Memory B cell (primary cell): ENCODE data around the gene CD38.
A peak's percentile ranks its signal among the peaks of the same experiment; 100 is the strongest.
"Not testable (repeated sequence)": the region's sequence is repeated elsewhere in the genome, so short reads cannot be mapped to it uniquely, and the experiment has no call there.

Source experiments
- ATAC-seq: fragments of 150-1000 bp; cut with Tn5 transposase; 2 replicates; pipeline ENCODE4 v1.10.0; 2021; ENCODE audit warnings: low read depth, mild to moderate bottlenecking, moderate library complexity
- DNase-seq, 2 donors: peaks; one replicate each; pipeline ENCODE4 v3.0.0; 2022; ENCODE audit warnings: low spot score in 2 of 2
- H3K27ac Mint-ChIP-seq: one replicate; pipeline ENCODE4 v1.8.0; 2022; ENCODE audit warnings: mild to moderate bottlenecking, moderate library complexity, mixed read lengths
- H3K27me3 Mint-ChIP-seq: one replicate; pipeline ENCODE4 v1.8.0; 2022; ENCODE audit warnings: mixed read lengths
- H3K36me3 Mint-ChIP-seq: one replicate; pipeline ENCODE4 v1.8.0; 2022; ENCODE audit warnings: mild to moderate bottlenecking, mixed read lengths
- H3K4me1 Mint-ChIP-seq: one replicate; pipeline ENCODE4 v1.8.0; 2022; ENCODE audit warnings: mixed read lengths
- H3K4me3 Mint-ChIP-seq: one replicate; pipeline ENCODE4 v1.8.0; 2022; ENCODE audit warnings: mild to moderate bottlenecking, moderate library complexity, mixed read lengths
- H3K9me3 Mint-ChIP-seq: one replicate; pipeline ENCODE4 v1.8.0; 2022; ENCODE audit warnings: mixed read lengths

Gene CD38

GRCh38 chr4:15794905-15795304 is 16.8 kb downstream of the CD38 start:
- peaks cover 9% of the 10 kb centered on the region for H3K4me1 Mint-ChIP-seq
- H3K9me3 Mint-ChIP-seq = no peaks in the 10 kb centered on the region
- H3K4me3 Mint-ChIP-seq = no peak overlapping the region
- no peak overlapping the region for H3K27ac Mint-ChIP-seq
- no peak for DNase-seq
- no peaks in the 10 kb centered on the region for H3K36me3 Mint-ChIP-seq
- no peak for ATAC-seq
- H3K27me3 Mint-ChIP-seq = peaks cover 9% of the 10 kb centered on the region

DNA sequence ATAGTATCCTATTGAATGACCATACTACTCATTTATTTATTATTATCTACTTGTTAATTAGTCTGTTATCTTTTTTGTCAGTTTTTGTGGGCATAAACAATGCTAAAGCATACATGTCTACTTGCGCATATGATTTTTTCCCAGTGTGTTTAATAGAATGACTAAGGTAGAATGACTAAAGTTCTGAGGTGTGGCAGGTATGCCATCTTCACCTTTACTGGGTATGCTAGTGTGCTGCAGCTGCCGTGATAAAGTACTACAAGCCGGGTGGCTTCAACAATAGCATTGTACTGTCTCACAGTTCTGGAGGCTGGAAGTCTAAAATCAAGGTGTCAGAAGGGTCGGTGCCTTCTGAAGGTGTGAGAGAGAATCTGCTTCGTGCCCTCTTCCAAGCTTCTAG is 19.2 kb downstream of the CD38 start:
- H3K9me3 Mint-ChIP-seq = no peaks in the 10 kb centered on the region

GRCh38 chr4:15799141-15799540 is 21.0 kb downstream of the CD38 start:
- no peak overlapping the region for H3K4me3 Mint-ChIP-seq
- no peak for ATAC-seq
- H3K27me3 Mint-ChIP-seq = peaks cover 12% of the 10 kb centered on the region
- no peak for DNase-seq
- H3K36me3 Mint-ChIP-seq = no peaks in the 10 kb centered on the region
- H3K9me3 Mint-ChIP-seq = no peaks in the 10 kb centered on the region
- H3K27ac Mint-ChIP-seq = no peak overlapping the region
- peaks cover 11% of the 10 kb centered on the region for H3K4me1 Mint-ChIP-seq

More for the DNA sequence above, 19.2 kb downstream of the CD38 start:
- no peak overlapping the region for H3K27ac Mint-ChIP-seq
- peaks cover 11% of the 10 kb centered on the region for H3K27me3 Mint-ChIP-seq
- no peaks in the 10 kb centered on the region for H3K36me3 Mint-ChIP-seq
- H3K4me3 Mint-ChIP-seq = no peak overlapping the region
- DNase-seq (no peak), ATAC-seq (no peak)
- peaks cover 11% of the 10 kb centered on the region for H3K4me1 Mint-ChIP-seq

- no peak for DNase-seq
- H3K9me3 Mint-ChIP-seq = no peaks in the 10 kb centered on the region
- no peaks in the 10 kb centered on the region for H3K36me3 Mint-ChIP-seq
- ATAC-seq = no peak
- no peak overlapping the region for H3K27ac Mint-ChIP-seq
- H3K4me3 Mint-ChIP-seq = no peak overlapping the region
- peaks cover 11% of the 10 kb centered on the region for H3K27me3 Mint-ChIP-seq
- H3K4me1 Mint-ChIP-seq = peaks cover 11% of the 10 kb centered on the region
Measured at GRCh38 chr4:15799701-15800100, 21.6 kb downstream of the CD38 start.

- not testable (repeated sequence) for H3K9me3 Mint-ChIP-seq, H3K27ac Mint-ChIP-seq, H3K27me3 Mint-ChIP-seq, DNase-seq, H3K36me3 Mint-ChIP-seq, ATAC-seq, H3K4me3 Mint-ChIP-seq
- peaks cover 17% of the 10 kb centered on the region for H3K4me1 Mint-ChIP-seq
Measured at GRCh38 chr4:15802497-15802896, 24.4 kb downstream of the CD38 start.

DNA sequence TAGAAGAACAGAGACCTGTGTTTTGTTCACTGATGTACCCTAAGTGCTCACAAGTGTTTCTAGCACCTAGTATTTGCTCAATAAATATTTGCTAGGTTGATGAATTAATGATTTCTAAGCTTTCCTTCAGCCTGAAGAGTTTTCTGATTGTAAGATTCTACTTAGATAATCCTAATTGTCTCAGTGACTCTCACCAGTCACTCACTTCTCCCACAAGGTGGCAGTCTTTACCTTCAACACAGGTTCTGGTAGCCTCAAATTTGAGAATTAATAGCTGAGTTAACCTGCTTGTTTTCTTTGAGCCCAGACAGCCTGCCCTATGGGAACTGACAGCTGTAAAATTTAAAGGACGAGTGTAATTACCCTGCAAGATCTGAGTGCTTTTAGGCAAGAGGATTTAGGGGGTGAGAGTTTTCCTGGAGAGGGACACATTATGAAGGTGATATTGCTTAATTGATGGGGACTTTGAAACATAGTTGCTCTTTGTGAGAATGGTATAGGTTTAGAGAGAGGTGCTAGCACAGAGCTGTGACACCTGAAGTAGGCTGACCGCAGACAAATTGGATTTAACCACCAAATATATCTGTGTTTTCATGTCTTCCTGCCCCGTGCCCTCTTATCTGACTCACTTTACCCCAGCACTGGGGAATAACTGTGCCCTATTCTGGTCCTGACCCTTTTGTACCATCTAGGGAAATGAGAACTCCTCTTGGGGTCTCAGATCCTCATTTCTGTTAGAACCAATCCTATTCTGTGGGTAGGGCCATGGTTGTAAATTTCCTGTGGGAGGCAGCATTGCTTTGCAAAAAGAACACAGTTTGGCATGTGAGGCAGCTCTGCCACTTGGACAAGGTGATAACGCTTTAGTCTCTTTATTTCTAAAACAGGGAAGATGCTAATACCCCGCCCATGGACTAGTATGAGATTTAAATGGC is 27.7 kb downstream of the CD38 start:
- Mint-ChIP-seq H3K36me3 (no peaks in the 10 kb centered on the region), H3K4me3 (no peak overlapping the region), H3K27me3 (peaks cover 4% of the 10 kb centered on the region), H3K4me1 (peaks cover 13% of the 10 kb centered on the region), H3K27ac (no peak overlapping the region), H3K9me3 (no peaks in the 10 kb centered on the region)
- ATAC-seq = peak; percentile 69
- DNase-seq = peak in 1 of 2 donors; percentile 14

DNA sequence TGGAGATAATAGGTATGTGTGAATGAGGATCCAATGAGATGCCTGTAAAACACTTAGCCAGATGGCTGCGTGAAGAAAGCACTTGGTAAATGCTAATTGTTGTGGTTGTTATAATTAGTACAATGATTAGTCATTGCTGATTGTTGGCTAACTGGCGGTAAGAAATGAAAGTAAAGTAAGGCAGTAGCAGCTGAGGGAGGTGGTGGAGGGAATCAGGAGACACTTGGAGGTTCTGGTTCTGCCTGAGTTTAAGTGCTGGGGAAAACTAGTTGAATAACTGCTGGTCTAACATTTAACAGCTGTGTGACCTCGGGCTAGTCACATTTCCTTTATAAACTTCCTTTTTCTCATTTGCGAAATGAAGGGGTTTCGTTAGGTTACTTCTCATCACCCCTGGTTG is 30.9 kb downstream of the CD38 start:
- H3K27ac Mint-ChIP-seq = no peak overlapping the region
- ATAC-seq = peak; percentile 44

GRCh38 chr4:15809466-15809865 is 31.3 kb downstream of the CD38 start:
- DNase-seq = no peak
- Mint-ChIP-seq H3K9me3 (no peaks in the 10 kb centered on the region), H3K27me3 (peaks cover 2% of the 10 kb centered on the region), H3K36me3 (no peaks in the 10 kb centered on the region), H3K4me1 (peaks cover 13% of the 10 kb centered on the region), H3K4me3 (no peak overlapping the region), H3K27ac (no peak overlapping the region)
- no peak for ATAC-seq

More for the DNA sequence above, 30.9 kb downstream of the CD38 start:
- H3K4me3 Mint-ChIP-seq = peak overlapping the region; percentile 18
- H3K27me3 Mint-ChIP-seq = peaks cover 2% of the 10 kb centered on the region
- peaks cover 13% of the 10 kb centered on the region for H3K4me1 Mint-ChIP-seq
- DNase-seq = no peak
- no peaks in the 10 kb centered on the region for H3K36me3 Mint-ChIP-seq
- no peaks in the 10 kb centered on the region for H3K9me3 Mint-ChIP-seq

DNA sequence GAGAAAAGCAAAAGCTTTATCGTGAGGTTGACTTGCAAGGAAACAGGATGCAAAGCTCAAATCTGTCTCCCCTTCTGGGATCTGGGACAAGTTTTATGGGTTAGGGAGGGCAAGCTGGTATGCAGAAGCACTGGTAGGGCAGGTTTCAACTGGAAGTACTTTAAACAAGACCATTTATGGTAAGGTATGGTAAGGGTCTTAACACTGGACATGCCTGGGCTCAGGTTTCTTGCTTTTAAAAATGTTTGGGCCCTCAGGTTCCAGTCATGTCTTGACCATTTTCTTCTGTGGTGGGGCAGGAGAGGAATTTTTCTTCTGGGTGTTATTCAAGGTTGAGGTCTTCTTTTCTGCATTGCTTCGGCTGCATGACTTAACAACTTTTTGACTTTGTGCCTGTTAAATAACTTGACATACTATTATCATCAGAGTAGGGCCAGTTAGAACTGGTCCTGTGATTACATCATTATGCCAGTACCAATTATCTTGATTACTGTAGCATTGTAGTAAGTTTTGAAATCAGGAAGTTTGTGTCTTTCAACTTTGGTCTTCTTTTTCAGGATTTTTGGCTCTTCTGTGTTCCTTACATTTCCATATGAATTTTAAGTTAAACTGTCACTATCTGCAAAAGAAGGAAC is 33.7 kb downstream of the CD38 start:
- no peak for DNase-seq
- no peak overlapping the region for H3K27ac Mint-ChIP-seq
- H3K4me1 Mint-ChIP-seq = peaks cover 6% of the 10 kb centered on the region
- no peaks in the 10 kb centered on the region for H3K36me3 Mint-ChIP-seq
- no peak for ATAC-seq
- no peaks in the 10 kb centered on the region for H3K27me3 Mint-ChIP-seq
- no peak overlapping the region for H3K4me3 Mint-ChIP-seq
- no peaks in the 10 kb centered on the region for H3K9me3 Mint-ChIP-seq

GRCh38 chr4:15832523-15833451 is 54.7 kb downstream of the CD38 start:
- Mint-ChIP-seq H3K27ac (no peak overlapping the region), H3K4me1 (no peaks in the 10 kb centered on the region), H3K27me3 (no peaks in the 10 kb centered on the region), H3K36me3 (peaks cover 5% of the 10 kb centered on the region), H3K9me3 (peaks cover 6% of the 10 kb centered on the region), H3K4me3 (no peak overlapping the region)
- ATAC-seq (no peak), DNase-seq (no peak)

DNA sequence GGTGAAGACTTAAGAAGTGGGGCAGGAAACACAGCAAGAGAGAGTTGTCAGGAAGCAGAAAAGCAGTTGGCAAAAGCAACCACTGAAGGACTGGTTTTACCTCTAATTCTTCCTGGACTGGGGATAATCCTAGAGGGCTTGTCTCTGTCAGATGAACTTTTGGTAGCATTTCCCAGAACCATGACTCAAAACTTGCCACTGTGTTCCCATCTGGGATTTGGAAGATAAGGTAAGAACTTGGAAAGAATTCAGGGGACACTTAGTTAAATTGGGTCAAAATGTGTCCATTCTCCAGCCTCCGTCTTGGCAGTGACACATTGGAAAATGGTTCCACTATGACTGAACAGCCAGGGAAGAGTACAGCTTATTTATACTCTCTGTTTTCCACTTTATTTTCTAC is 55.7 kb downstream of the CD38 start:
- peaks cover 5% of the 10 kb centered on the region for H3K36me3 Mint-ChIP-seq
- H3K27me3 Mint-ChIP-seq = no peaks in the 10 kb centered on the region
- ATAC-seq = no peak
- H3K27ac Mint-ChIP-seq = no peak overlapping the region
- H3K4me3 Mint-ChIP-seq = no peak overlapping the region
- no peak for DNase-seq
- H3K9me3 Mint-ChIP-seq = peaks cover 6% of the 10 kb centered on the region
- no peaks in the 10 kb centered on the region for H3K4me1 Mint-ChIP-seq

- ATAC-seq (no peak), DNase-seq (no peak)
- no peak overlapping the region for H3K27ac Mint-ChIP-seq
- H3K36me3 Mint-ChIP-seq = peaks cover 4% of the 10 kb centered on the region
- no peaks in the 10 kb centered on the region for H3K27me3 Mint-ChIP-seq
- no peak overlapping the region for H3K4me3 Mint-ChIP-seq
- peaks cover 2% of the 10 kb centered on the region for H3K9me3 Mint-ChIP-seq
- H3K4me1 Mint-ChIP-seq = no peaks in the 10 kb centered on the region
Measured at GRCh38 chr4:15836362-15836761, 58.2 kb downstream of the CD38 start.

- peaks cover 5% of the 10 kb centered on the region for H3K36me3 Mint-ChIP-seq
- no peak overlapping the region for H3K4me3 Mint-ChIP-seq
- H3K9me3 Mint-ChIP-seq = no peaks in the 10 kb centered on the region
- ATAC-seq (no peak), DNase-seq (no peak)
- H3K27ac Mint-ChIP-seq = no peak overlapping the region
- H3K4me1 Mint-ChIP-seq = no peaks in the 10 kb centered on the region
- H3K27me3 Mint-ChIP-seq = no peaks in the 10 kb centered on the region
Measured at GRCh38 chr4:15837591-15837990, 59.5 kb downstream of the CD38 start.
